Activated naive CD8-positive, alpha-beta T cell treated with anti-CD3 and anti-CD28 coated beads for 36 hours (primary cell): ENCODE measurements around the gene BLZF1. TPM values are rescaled to one million over a fixed set of nuclear protein-coding genes. Genes with fewer than 3 reads are reported as not detected.
A peak's percentile ranks its signal among the peaks of the same experiment; 100 is the strongest.
"Not testable (repeated sequence)": the region's sequence is repeated elsewhere in the genome, so short reads cannot be mapped to it uniquely, and the experiment has no call there.

Experiments
- DNase-seq: peaks from one replicate; pipeline ENCODE4 v3.0.0; 2021
- H3K27ac Mint-ChIP-seq: one replicate; pipeline ENCODE4 v1.8.0; 2022; ENCODE audit warnings: mild to moderate bottlenecking, moderate library complexity, mixed read lengths
- H3K27me3 Mint-ChIP-seq: one replicate; pipeline ENCODE4 v1.8.0; 2022; ENCODE audit warnings: mild to moderate bottlenecking, mixed read lengths
- H3K36me3 Mint-ChIP-seq: one replicate; pipeline ENCODE4 v1.8.0; 2021; ENCODE audit warnings: mild to moderate bottlenecking, mixed read lengths
- H3K4me1 Mint-ChIP-seq: one replicate; pipeline ENCODE4 v1.8.0; 2021; ENCODE audit warnings: mixed read lengths
- H3K4me3 Mint-ChIP-seq: one replicate; pipeline ENCODE4 v1.8.0; 2022; ENCODE audit warnings: mild to moderate bottlenecking, moderate library complexity, mixed read lengths
- H3K9me3 Mint-ChIP-seq: one replicate; pipeline ENCODE4 v1.8.0; 2022; ENCODE audit warnings: mixed read lengths
- total RNA-seq, 2 experiments: library from RNA; stranded (reverse); gene quantifications; one replicate each; pipeline ENCODE4 v1.2.3, GENCODE V29; 2021

The BLZF1 gene
- total RNA-seq: 10 to 100 TPM; 14.6 to 17.3 TPM

GRCh38 chr1:169367686-169368405 is at the start of gene BLZF1, which contains the start of gene NME7:
Gene BLZF1, plus strand, starts transcription at chr1:169368195. Its CDS starts 1,328 bp downstream, at chr1:169369523.
Gene NME7, minus strand, starts transcription at chr1:169367797. Its CDS starts 87 bp downstream, at chr1:169367710.
- H3K4me3 Mint-ChIP-seq: no peak within 1 kb of the TSS
- H3K27me3 Mint-ChIP-seq: no peaks in the 10 kb centered on the region
- H3K27ac Mint-ChIP-seq: no peak within 1 kb of the TSS
- peaks cover 5% of the 10 kb centered on the region for H3K9me3 Mint-ChIP-seq
- peaks cover 17% of the 10 kb centered on the region for H3K36me3 Mint-ChIP-seq
- H3K4me1 Mint-ChIP-seq: peaks cover 20% of the 10 kb centered on the region
- peak; percentile 97 for DNase-seq

GRCh38 chr1:169318536-169319244 is 49.3 kb upstream of the BLZF1 start:
- H3K4me3 Mint-ChIP-seq: no peak overlapping the region
- H3K36me3 Mint-ChIP-seq: peaks cover 14% of the 10 kb centered on the region

DNA sequence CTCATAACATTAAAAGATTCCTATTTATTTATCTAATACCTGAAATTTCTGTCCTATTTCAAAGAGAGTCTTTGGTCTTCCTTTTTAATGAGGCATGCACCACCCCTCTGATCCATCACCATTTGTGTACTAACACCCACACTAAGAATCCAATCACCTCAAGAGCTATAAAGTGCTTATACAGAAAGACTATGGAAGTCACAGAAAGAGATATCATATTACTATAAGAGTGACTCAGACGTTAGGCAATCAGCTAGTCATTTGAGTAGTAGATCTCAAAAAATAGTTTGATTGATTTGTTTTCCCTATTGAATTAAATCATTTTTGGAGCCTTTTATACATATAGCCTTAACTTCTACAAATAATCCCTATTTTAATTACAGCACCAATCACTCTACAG is 46.5 kb upstream of the BLZF1 start:
- no peaks in the 10 kb centered on the region for H3K9me3 Mint-ChIP-seq
- H3K27me3 Mint-ChIP-seq: no peaks in the 10 kb centered on the region
- H3K36me3 Mint-ChIP-seq: peaks cover 15% of the 10 kb centered on the region
- H3K27ac Mint-ChIP-seq: no peak overlapping the region
- H3K4me3 Mint-ChIP-seq: no peak overlapping the region
- no peak for DNase-seq
- peaks cover 14% of the 10 kb centered on the region for H3K4me1 Mint-ChIP-seq

More at GRCh38 chr1:169318536-169319244, 49.3 kb upstream of the BLZF1 start:
- peaks cover 5% of the 10 kb centered on the region for H3K4me1 Mint-ChIP-seq
- no peaks in the 10 kb centered on the region for H3K27me3 Mint-ChIP-seq
- no peak for DNase-seq
- no peaks in the 10 kb centered on the region for H3K9me3 Mint-ChIP-seq
- H3K27ac Mint-ChIP-seq: no peak overlapping the region

GRCh38 chr1:169322138-169322537 is 45.9 kb upstream of the BLZF1 start:
- Mint-ChIP-seq H3K4me1 (peaks cover 20% of the 10 kb centered on the region), H3K36me3 (peaks cover 15% of the 10 kb centered on the region), H3K27me3 (no peaks in the 10 kb centered on the region), H3K4me3 (no peak overlapping the region), H3K27ac (no peak overlapping the region), H3K9me3 (no peaks in the 10 kb centered on the region)
- DNase-seq: no peak

GRCh38 chr1:169325117-169325516 is 42.9 kb upstream of the BLZF1 start:
- peaks cover 37% of the 10 kb centered on the region for H3K4me1 Mint-ChIP-seq
- DNase-seq: no peak
- peaks cover 9% of the 10 kb centered on the region for H3K9me3 Mint-ChIP-seq
- no peaks in the 10 kb centered on the region for H3K27me3 Mint-ChIP-seq
- H3K36me3 Mint-ChIP-seq: peaks cover 29% of the 10 kb centered on the region
- H3K4me3 Mint-ChIP-seq: no peak overlapping the region
- H3K27ac Mint-ChIP-seq: peak overlapping the region; percentile 23

GRCh38 chr1:169326261-169326955 is 41.6 kb upstream of the BLZF1 start:
- peaks cover 15% of the 10 kb centered on the region for H3K9me3 Mint-ChIP-seq
- H3K27ac Mint-ChIP-seq: peak overlapping the region; percentile 87
- H3K4me1 Mint-ChIP-seq: peaks cover 36% of the 10 kb centered on the region
- DNase-seq: no peak
- peak overlapping the region; percentile 11 for H3K4me3 Mint-ChIP-seq
- no peaks in the 10 kb centered on the region for H3K27me3 Mint-ChIP-seq
- peaks cover 38% of the 10 kb centered on the region for H3K36me3 Mint-ChIP-seq

DNA sequence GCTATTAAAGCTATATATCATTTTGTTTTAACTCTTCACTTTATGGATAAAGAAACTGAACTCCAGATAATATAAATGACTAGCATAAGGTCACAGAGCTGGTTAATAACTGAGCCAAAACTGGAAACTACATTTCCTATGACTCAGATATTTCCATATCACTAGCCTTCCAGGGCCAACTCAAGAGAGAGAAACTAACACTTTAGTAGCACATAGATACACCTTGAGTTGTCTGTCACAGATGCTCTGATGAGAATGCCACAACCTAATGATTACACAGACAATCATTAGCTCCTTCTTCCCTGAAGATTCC is 41.1 kb upstream of the BLZF1 start:
- Mint-ChIP-seq H3K27ac (peak overlapping the region; percentile 87), H3K36me3 (peaks cover 38% of the 10 kb centered on the region), H3K27me3 (no peaks in the 10 kb centered on the region), H3K4me3 (peak overlapping the region; percentile 11), H3K4me1 (peaks cover 34% of the 10 kb centered on the region), H3K9me3 (peaks cover 15% of the 10 kb centered on the region)
- DNase-seq: no peak

DNA sequence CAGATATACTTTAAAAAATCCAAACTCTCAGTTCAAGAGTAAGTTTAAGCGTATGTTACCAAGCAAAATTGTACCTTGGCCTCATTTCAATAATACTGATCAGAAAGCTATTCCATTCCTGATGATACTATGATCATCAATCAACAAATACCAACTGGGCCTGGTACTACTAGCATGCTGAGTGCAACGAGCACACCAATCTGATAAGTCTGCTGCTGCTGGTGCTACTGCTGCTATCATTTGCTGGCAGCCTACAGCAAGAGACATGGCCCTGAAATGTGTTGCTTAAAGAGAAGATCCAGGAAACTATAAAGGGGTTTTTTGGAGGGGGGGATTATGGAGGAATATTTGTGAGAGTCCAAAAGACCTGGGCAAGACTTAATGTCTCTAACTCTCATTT is 40.1 kb upstream of the BLZF1 start:
- Mint-ChIP-seq H3K9me3 (peaks cover 16% of the 10 kb centered on the region), H3K27ac (no peak overlapping the region), H3K4me3 (no peak overlapping the region)

DNA sequence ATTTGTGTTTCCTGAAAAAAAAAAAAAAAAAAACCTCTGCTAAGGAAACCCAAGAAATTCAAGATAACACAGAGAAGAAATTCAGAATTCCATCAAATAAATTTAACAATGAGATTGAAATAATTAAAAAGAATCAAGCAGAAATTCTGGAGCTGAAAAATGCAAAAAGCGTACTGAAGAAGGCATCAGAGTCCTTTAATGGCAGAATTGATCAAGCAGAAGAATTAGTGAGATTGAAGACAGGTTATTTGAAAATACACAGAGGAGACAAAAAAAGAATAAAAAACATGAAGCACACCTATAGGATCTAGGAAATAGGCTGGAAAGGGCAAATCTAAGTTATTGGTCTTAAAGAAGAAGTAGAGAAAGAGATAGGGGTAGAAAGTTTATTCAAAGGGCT is 38.6 kb upstream of the BLZF1 start:
- peaks cover 44% of the 10 kb centered on the region for H3K36me3 Mint-ChIP-seq
- H3K4me3 Mint-ChIP-seq: no peak overlapping the region
- no peak for DNase-seq
- no peaks in the 10 kb centered on the region for H3K27me3 Mint-ChIP-seq
- peaks cover 23% of the 10 kb centered on the region for H3K9me3 Mint-ChIP-seq
- H3K4me1 Mint-ChIP-seq: peaks cover 40% of the 10 kb centered on the region
- H3K27ac Mint-ChIP-seq: no peak overlapping the region

More for the DNA sequence above, 40.1 kb upstream of the BLZF1 start:
- DNase-seq: no peak
- H3K4me1 Mint-ChIP-seq: peaks cover 32% of the 10 kb centered on the region
- H3K27me3 Mint-ChIP-seq: no peaks in the 10 kb centered on the region
- H3K36me3 Mint-ChIP-seq: peaks cover 40% of the 10 kb centered on the region

DNA sequence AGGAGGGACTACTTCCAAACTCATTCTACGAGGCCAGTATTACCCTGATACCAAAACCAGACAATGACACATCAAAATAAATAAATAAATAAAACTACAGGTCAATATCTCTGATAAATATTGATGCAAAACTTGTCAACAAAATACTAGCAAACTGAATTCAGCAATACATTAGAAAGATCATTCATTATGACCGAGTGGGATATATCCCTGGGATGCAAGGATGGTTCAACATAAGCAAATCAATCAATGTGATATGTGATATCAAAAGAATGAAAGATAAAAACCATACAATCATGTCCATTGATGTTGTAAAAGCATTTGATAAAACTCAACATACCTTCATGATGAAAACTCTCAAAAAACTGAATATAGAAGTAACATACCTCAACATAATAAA is 37.1 kb upstream of the BLZF1 start:
- peaks cover 29% of the 10 kb centered on the region for H3K9me3 Mint-ChIP-seq
- DNase-seq: no peak
- H3K4me3 Mint-ChIP-seq: no peak overlapping the region
- no peak overlapping the region for H3K27ac Mint-ChIP-seq
- H3K36me3 Mint-ChIP-seq: peaks cover 53% of the 10 kb centered on the region
- H3K27me3 Mint-ChIP-seq: no peaks in the 10 kb centered on the region
- H3K4me1 Mint-ChIP-seq: peaks cover 43% of the 10 kb centered on the region

- Mint-ChIP-seq H3K36me3 (peaks cover 49% of the 10 kb centered on the region), H3K4me1 (peaks cover 29% of the 10 kb centered on the region), H3K9me3 (peaks cover 28% of the 10 kb centered on the region)
- H3K27me3 Mint-ChIP-seq, H3K4me3 Mint-ChIP-seq, DNase-seq, H3K27ac Mint-ChIP-seq: not testable (repeated sequence)
Measured at GRCh38 chr1:169334727-169335126, 33.3 kb upstream of the BLZF1 start.

GRCh38 chr1:169336947-169337715 is 30.9 kb upstream of the BLZF1 start:
- H3K4me3 Mint-ChIP-seq, DNase-seq, H3K27me3 Mint-ChIP-seq, H3K27ac Mint-ChIP-seq: not testable (repeated sequence)
- H3K9me3 Mint-ChIP-seq: peaks cover 29% of the 10 kb centered on the region
- peaks cover 47% of the 10 kb centered on the region for H3K36me3 Mint-ChIP-seq
- H3K4me1 Mint-ChIP-seq: peaks cover 33% of the 10 kb centered on the region

GRCh38 chr1:169338617-169339016 is 29.4 kb upstream of the BLZF1 start:
- H3K36me3 Mint-ChIP-seq: peaks cover 40% of the 10 kb centered on the region
- peaks cover 26% of the 10 kb centered on the region for H3K9me3 Mint-ChIP-seq
- no peak overlapping the region for H3K4me3 Mint-ChIP-seq
- peaks cover 33% of the 10 kb centered on the region for H3K4me1 Mint-ChIP-seq
- DNase-seq: no peak
- H3K27ac Mint-ChIP-seq: no peak overlapping the region
- H3K27me3 Mint-ChIP-seq: no peaks in the 10 kb centered on the region

GRCh38 chr1:169339773-169340172 is 28.2 kb upstream of the BLZF1 start:
- H3K27me3 Mint-ChIP-seq: no peaks in the 10 kb centered on the region
- no peak overlapping the region for H3K4me3 Mint-ChIP-seq
- H3K27ac Mint-ChIP-seq: peak overlapping the region; percentile 65
- H3K36me3 Mint-ChIP-seq: peaks cover 31% of the 10 kb centered on the region
- no peak for DNase-seq
- peaks cover 17% of the 10 kb centered on the region for H3K9me3 Mint-ChIP-seq
- peaks cover 23% of the 10 kb centered on the region for H3K4me1 Mint-ChIP-seq

- no peak overlapping the region for H3K4me3 Mint-ChIP-seq
- peaks cover 16% of the 10 kb centered on the region for H3K9me3 Mint-ChIP-seq
- DNase-seq: no peak
- H3K36me3 Mint-ChIP-seq: peaks cover 25% of the 10 kb centered on the region
- peaks cover 20% of the 10 kb centered on the region for H3K4me1 Mint-ChIP-seq
- H3K27ac Mint-ChIP-seq: no peak overlapping the region
- H3K27me3 Mint-ChIP-seq: no peaks in the 10 kb centered on the region
Measured at GRCh38 chr1:169340882-169341281, 27.1 kb upstream of the BLZF1 start.
